Caco-2 (cell line): ENCODE results near the gene RAB5B. TPM values are rescaled to one million over a fixed set of nuclear protein-coding genes. Genes with fewer than 3 reads are reported as not detected.

Experiments
- BruUV-seq: library from RNA; stranded (reverse); fragments of 400-500 nt; replicated peaks from 2 replicates; lab custom pipeline; 2021; lab: Mats Ljungman, UMichigan
- CTCF ChIA-PET: fragments of 300-600 bp; sonication (Branson Sonifier 250); formaldehyde crosslinking; loops from one replicate; lab custom pipeline; 2022; ENCODE audit warnings: antibody characterized with exemption; lab: Charles Lee
- POLR2A ChIA-PET: fragments of 300-600 bp; sonication (Branson Sonifier 250); formaldehyde crosslinking; loops from one replicate; lab custom pipeline; 2022; ENCODE audit warnings: antibody characterized with exemption; lab: Charles Lee
- DNase-seq, 2 experiments: peaks; one replicate each; pipeline versions ENCODE4 v3.0.0 to v3.0.0-alpha.2; 2020 to 2022
- H3K27me3 ChIP-seq: replicated peaks from 2 replicates; pipeline ENCODE4 v1.6.0; 2011; ENCODE audit warnings: low read length; ENCODE audit not compliant: control insufficient read depth, insufficient read depth
- H3K36me3 ChIP-seq: 2 replicates; pipeline ENCODE4 v1.5.1; 2011; ENCODE audit warnings: low read length; ENCODE audit not compliant: control insufficient read depth, insufficient read depth
- H3K4me1 ChIP-seq: fragments of 250-450 bp; sonication (Bioruptor Pico); 2 replicates; pipeline ENCODE4 v1.5.1; 2020; ENCODE audit warnings: mild to moderate bottlenecking
- H3K4me3 ChIP-seq: 2 replicates; pipeline ENCODE4 v1.5.1; 2011; ENCODE audit warnings: low read depth, mild to moderate bottlenecking, control low read depth, low read length
- H3K9me3 ChIP-seq: fragments of 250-450 bp; sonication (Bioruptor Pico); 2 replicates; pipeline ENCODE4 v1.5.1; 2020; ENCODE audit warnings: mild to moderate bottlenecking, moderate library complexity
- H3K27ac Mint-ChIP-seq: one replicate; pipeline ENCODE4 v1.8.0; 2022; ENCODE audit warnings: mixed read lengths; ENCODE audit not compliant: unreplicated experiment
- H3K27me3 Mint-ChIP-seq: one replicate; pipeline ENCODE4 v1.8.0; 2022; ENCODE audit warnings: mixed read lengths; ENCODE audit not compliant: insufficient read depth, unreplicated experiment
- H3K36me3 Mint-ChIP-seq: one replicate; pipeline ENCODE4 v1.8.0; 2022; ENCODE audit warnings: mild to moderate bottlenecking, mixed read lengths; ENCODE audit not compliant: insufficient read depth, unreplicated experiment
- H3K4me1 Mint-ChIP-seq: one replicate; pipeline ENCODE4 v1.8.0; 2022; ENCODE audit warnings: low read depth, mixed read lengths; ENCODE audit not compliant: unreplicated experiment
- H3K4me3 Mint-ChIP-seq: one replicate; pipeline ENCODE4 v1.8.0; 2022; ENCODE audit warnings: mild to moderate bottlenecking, moderate library complexity, mixed read lengths; ENCODE audit not compliant: unreplicated experiment
- H3K9me3 Mint-ChIP-seq: one replicate; pipeline ENCODE4 v1.8.0; 2022; ENCODE audit warnings: mixed read lengths; ENCODE audit not compliant: unreplicated experiment
- intact Hi-C: fragments of 100-400 bp; cut with micrococcal nuclease; formaldehyde crosslinking; loops from one replicate; pipeline ENCODE4 v1.10.0; 2022; ENCODE audit not compliant: unreplicated experiment
- total RNA-seq: library from RNA; stranded (reverse); gene quantifications from 2 replicates; pipeline ENCODE4 v1.2.3, GENCODE V29; 2022
- TF ChIP-seq, protein P1 (sequence below), 2 experiments: fragments of 200-600 bp in 1 of 2; IDR thresholded peaks; 1 replicate in 1 of 2; 2 replicates in 1 of 2; pipeline versions ENCODE4 v1.5.1 to v1.8.0; 2011 to 2022; ENCODE audit warnings: antibody characterized with exemption in 1 of 2, control low read depth in 1 of 2, inconsistent platforms in 1 of 2, low read depth in 1 of 2, low read length in 1 of 2, mild to moderate bottlenecking in 1 of 2, moderate library complexity in 1 of 2; ENCODE audit not compliant: insufficient read depth in 1 of 2, severe bottlenecking in 1 of 2, unreplicated experiment in 1 of 2

Gene RAB5B
- total RNA-seq, 1 experiment from 2014 or later = 107 TPM

DNA sequence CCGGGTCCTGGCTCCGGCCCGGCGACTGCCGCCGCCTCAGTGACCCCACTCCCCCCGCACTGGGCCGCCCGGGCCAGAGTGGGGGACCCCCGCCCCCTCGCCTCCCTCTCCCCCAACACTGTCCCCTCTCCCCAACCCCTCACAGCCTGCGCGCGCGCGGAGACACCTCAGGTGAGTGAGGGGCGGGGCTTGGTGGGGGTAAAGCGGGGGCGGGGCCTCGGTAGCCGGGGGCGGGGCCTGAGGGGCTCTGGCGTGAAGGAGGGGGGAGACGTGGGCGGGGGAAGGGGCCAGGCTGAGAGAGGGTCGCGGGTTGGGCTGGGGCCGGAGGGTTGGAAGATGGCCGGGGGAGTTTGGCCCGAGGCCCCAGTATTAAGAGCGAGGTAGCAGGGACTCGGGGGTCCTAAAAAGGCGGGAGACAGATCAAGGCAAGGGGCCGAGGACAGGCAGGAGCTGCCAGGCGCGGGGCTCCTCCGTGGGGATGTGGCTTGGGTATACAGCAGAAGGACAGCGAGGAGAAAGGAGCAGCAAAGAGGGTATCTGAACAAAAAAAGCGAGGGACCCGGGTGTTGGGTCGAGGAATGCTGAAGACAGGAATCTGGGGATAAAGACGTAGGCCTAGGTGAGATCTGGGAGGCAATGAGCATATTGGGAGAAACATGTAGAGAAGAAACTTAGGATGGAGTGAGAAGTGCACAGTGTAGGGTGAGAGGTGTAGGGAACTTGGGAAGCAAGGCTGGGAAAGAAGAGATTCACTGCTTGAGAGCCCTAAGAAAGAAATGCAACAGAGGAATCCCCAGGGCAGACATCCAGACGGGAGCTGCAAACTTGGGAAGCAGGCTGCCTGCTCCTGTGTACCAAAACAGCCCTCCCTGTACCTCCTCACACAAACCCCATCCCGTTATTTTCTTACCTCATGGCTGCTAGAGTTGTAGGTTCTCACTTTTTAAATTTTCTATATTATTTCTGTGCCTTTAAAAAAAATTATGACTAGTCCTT is 34.0 kb downstream of the RAB5B start:
- H3K4me1 ChIP-seq = peaks cover 54% of the 10 kb centered on the region
- no peaks in the 10 kb centered on the region for H3K9me3 ChIP-seq
- intact Hi-C loops = loop anchor here (1.0 kb wide), 1 partner anchor 11 kb away; the partner anchor contains the start of gene SUOX
- ChIA-PET POLR2A (interaction anchor here (1.2 to 1.8 kb wide), 4 partner anchors 11 to 97 kb away, joined by 3 to 13 read pairs (median 7); partner anchors contain the start of genes PA2G4, RAB5B and SUOX), CTCF (interaction anchor here (0.6 to 2.8 kb wide), 6 partner anchors 10 to 111 kb away, joined by 4 to 20 read pairs (median 12); partner anchors contain the start of gene SUOX)
- peak overlapping the region; percentile 52 for H3K4me3 ChIP-seq
- no TSS peak for BruUV-seq
- DNase-seq = peak; percentile 75 to 81
- H3K36me3 ChIP-seq = peaks cover 6% of the 10 kb centered on the region; the same call in 1 of the 2 replicates
- TF ChIP-seq, protein P1, sequence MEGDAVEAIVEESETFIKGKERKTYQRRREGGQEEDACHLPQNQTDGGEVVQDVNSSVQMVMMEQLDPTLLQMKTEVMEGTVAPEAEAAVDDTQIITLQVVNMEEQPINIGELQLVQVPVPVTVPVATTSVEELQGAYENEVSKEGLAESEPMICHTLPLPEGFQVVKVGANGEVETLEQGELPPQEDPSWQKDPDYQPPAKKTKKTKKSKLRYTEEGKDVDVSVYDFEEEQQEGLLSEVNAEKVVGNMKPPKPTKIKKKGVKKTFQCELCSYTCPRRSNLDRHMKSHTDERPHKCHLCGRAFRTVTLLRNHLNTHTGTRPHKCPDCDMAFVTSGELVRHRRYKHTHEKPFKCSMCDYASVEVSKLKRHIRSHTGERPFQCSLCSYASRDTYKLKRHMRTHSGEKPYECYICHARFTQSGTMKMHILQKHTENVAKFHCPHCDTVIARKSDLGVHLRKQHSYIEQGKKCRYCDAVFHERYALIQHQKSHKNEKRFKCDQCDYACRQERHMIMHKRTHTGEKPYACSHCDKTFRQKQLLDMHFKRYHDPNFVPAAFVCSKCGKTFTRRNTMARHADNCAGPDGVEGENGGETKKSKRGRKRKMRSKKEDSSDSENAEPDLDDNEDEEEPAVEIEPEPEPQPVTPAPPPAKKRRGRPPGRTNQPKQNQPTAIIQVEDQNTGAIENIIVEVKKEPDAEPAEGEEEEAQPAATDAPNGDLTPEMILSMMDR (IDR thresholded peaks at IDR 0.05; ENCODE audit: insufficient read depth in 1 of 2, low read depth in 1 of 2, low read length in 1 of 2, severe bottlenecking in 1 of 2, unreplicated experiment in 1 of 2) = no peak
- Mint-ChIP-seq H3K27ac (peak overlapping the region; percentile 82), H3K36me3 (peaks cover 47% of the 10 kb centered on the region), H3K27me3 (no peaks in the 10 kb centered on the region), H3K4me3 (peak overlapping the region; percentile 93), H3K4me1 (peaks cover 59% of the 10 kb centered on the region), H3K9me3 (no peaks in the 10 kb centered on the region)
- no peaks in the 10 kb centered on the region for H3K27me3 ChIP-seq

DNA sequence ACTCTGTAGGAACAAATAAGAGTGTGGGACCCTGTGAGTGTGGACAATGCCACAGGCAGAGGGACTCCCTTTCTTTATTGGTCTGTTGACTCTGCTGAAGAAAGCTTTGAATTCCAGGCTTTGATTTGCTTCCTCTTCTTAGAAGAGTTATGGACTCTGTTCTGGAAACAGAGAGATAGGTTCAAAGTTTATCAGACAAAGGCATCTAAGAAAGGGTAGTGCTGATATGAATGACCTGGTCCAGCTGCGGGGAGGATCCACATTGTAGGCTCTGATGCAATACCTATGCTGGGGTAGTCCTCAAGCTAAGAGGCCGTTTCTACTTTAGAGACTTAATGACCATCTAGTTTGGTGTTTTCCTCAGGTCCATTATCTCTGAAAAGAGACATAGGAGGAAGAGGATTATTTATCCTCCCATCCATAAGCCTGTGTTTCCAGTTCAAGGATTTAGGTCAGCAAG is 36.3 kb downstream of the RAB5B start:
- TF ChIP-seq, protein P1 (IDR thresholded peaks at IDR 0.05; ENCODE audit: insufficient read depth in 1 of 2, low read depth in 1 of 2, low read length in 1 of 2, severe bottlenecking in 1 of 2, unreplicated experiment in 1 of 2) = no peak
- H3K27me3 Mint-ChIP-seq = no peaks in the 10 kb centered on the region
- intact Hi-C loops = loop anchor here (1.0 kb wide), 3 partner anchors 9 to 31 kb away; partner anchors contain the start of gene RPS26
- H3K36me3 Mint-ChIP-seq = peaks cover 36% of the 10 kb centered on the region
- H3K4me3 ChIP-seq = no peak overlapping the region
- H3K4me3 Mint-ChIP-seq = peak overlapping the region; percentile 93
- ChIA-PET CTCF (interaction anchor here (0.8 to 2.8 kb wide), 4 partner anchors 13 to 272 kb away, joined by 4 to 20 read pairs (median 8); partner anchors contain the start of gene SUOX), POLR2A (interaction anchor here (1.0 to 1.6 kb wide), 7 partner anchors 12 to 192 kb away, joined by 3 to 8 read pairs (median 4); partner anchors contain the start of genes DNAJC14, ORMDL2, RAB5B and SARNP)
- H3K36me3 ChIP-seq = peaks cover 1% of the 10 kb centered on the region; the same call in 1 of the 2 replicates
- H3K4me1 ChIP-seq = peaks cover 77% of the 10 kb centered on the region
- H3K27me3 ChIP-seq = no peaks in the 10 kb centered on the region
- DNase-seq = peak; percentile 81 to 84
- TSS peak; percentile 22 for BruUV-seq
- no peaks in the 10 kb centered on the region for H3K9me3 Mint-ChIP-seq
- peak overlapping the region; percentile 78 for H3K27ac Mint-ChIP-seq
- peaks cover 59% of the 10 kb centered on the region for H3K4me1 Mint-ChIP-seq
- H3K9me3 ChIP-seq = no peaks in the 10 kb centered on the region
